Measurements from ENCODE around the gene FBXW4.

Gene FBXW4

GRCh38 chr10:101695404-101695890 lies 477 bp upstream of the FBXW4 start:
- DNase-seq = no peak

DNA sequence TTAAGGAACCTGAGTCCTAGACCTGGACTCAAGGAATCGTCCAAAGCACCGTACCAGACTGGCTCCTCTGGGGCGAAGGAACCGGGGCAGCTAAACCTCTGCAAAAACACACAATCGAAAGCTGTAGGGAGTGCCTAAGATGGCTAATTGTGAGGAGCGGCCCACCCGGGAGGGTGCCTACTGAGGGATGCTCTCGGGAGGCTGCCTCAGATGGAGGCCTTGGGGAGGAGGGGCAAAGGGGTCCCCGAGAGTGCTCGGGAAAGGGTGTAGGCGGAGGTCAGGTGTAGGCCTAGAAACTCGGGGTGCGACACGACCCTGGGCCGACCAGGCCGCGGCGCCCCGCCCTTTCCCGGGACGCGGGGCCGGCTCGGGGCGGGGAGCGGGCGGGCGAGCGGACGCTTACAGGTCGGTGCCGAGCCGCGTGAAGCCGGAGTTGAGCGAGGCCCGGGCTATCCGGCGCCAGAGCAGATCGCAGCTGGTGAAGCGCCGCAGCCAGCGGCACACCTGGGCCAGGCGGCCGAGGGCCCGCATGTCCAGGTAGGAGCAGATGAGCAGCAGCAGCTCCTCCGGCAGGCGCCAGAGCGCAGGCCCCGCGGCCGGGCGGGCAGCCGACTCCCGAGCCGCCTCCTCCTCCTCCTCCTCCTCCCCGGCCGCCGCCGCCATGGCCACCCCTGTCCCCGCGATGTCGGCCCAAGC lies 844 bp downstream of the FBXW4 start:
- DNase-seq = peak; percentile 67

GRCh38 chr10:101693651-101693977 lies 1.4 kb downstream of the FBXW4 start:
- DNase-seq = no peak

DNA sequence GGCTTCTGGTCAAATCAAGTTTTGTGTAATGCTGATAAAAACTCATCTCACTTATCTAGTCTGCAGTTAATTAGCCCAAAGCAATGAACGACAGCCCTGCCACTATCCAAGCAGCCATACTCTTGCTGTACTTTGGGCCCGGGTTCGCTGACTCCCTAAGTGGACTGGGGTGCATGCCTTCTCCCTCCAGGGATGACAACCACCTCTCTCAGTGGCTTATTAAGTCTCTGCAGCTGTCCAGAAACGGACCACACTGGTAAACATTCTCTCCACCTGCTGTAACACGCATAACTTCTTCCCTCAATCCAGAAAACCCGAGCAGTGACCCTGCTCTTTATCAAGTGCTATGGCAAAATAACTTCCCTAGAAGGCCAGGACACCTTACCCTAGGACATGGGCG lies 3.9 kb downstream of the FBXW4 start:
- DNase-seq = no peak

DNA sequence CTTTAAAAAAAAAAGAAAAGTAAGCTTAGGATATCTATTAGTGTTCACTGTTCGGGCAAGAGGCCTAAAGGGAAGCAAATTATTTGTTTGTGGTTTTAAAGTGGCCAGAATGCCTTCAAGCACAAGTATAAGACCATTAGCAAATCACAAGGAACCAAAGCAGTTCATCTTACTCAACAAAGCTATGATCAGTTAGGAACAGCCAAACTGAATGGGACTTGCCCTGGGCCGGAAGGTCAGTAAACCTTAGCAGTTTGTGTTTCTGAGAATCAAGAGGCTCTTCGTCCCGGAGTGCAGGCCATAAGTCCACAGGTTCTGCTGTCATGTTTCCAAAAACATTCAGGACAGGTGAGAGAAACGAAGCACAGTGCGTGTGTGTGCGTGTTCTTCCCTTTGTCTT lies 4.5 kb downstream of the FBXW4 start:
- DNase-seq = no peak

DNA sequence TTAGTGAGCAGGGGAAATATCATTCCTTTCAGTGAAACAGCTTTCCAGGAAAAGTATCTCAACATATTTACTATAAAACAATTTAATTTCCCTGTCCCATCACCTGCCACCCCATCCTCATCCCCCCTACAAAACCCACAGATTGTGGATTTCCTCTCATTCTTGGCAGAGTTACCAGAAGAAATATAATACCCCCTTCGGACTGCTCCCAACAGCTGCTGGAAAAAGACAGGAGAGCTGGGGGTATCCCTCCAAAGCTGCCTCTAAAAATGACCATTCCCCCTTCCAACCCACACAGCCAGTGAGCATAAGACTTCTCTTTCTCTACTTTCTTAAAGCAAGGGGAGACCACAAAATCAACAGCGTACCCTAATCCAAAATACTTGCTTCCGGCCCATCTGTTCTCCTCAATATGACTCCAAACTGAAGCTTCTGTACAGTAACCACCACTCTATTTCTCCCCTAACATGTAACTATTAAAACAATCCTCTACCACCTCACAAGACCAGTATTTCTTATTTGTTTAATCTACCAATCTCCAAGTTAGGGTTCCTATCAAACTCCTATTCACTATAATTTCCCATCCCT lies 7.8 kb downstream of the FBXW4 start:
- DNase-seq = no peak

- DNase-seq = no peak
These were observed 8.6 kb downstream of the FBXW4 start for GRCh38 chr10:101686133-101686925.

DNA sequence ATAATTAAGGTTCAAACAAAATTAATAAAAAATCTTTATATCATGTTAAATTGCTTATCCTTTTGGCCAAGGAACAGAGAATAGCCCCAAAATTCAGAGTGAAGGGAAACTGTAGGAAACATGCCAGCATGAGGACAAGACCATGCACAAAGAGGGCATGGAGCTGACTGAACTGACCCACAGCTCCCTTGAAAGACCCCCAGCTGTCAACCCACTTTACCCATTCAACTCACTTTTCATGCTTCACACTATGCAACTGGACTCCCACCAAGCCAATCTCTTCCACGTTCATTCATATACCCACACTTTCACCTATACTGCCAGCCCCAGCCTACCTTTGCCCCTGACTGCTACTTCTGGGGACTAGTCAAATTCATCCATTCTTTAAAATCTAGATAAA lies 10.2 kb downstream of the FBXW4 start:
- DNase-seq = no peak

GRCh38 chr10:101683276-101683675 lies 11.7 kb downstream of the FBXW4 start:
- DNase-seq = no peak

DNA sequence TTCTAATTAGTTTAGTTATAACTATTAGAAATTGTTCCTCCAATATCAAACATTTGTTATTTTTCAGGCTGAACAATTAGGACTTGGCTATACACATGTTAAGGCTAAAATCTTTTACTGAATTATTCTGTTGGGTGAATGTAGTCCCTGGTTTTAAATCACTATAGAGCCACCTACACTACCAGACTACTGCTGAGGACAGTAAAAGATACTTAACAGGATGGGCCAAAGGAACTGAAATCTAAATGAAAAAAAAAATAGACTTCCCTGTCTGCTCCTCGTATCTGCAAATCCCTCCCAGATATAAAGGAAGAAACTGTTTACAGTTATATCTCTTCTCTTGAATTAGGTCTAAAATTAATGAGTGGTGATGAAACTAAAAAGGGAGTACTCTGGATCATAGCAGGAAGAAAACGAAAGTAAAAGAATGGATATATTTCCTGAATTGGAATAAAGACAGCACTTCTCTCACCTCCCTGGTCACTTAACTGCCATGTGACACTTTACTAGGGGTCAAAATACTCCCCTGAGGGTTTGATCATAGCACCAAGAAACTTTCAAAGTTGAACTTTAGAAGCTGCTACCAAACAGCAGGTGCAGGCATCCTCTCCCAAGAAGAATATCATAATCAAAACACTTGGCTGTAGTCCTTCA lies 12.7 kb downstream of the FBXW4 start:
- no peak for DNase-seq

DNA sequence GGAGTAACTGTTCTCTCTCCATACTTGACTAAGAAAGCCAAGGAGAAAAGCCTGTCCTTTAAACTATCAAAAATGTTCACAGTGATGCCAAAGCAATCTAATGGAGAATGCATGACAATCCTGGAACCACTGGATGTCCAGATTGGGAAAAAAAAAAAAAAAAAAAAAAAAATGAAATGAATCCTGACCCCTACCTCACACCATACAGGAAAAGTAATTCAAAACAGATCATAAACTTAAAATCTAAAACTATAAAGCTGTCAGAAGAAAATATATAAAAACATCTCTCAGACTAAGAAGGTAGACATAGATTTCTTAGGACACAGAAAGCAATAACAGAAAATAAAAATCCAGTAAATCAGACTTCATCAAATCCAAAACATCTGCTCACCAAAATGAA lies 18.4 kb downstream of the FBXW4 start:
- DNase-seq = no peak

GRCh38 chr10:101675115-101675514 lies 19.9 kb downstream of the FBXW4 start:
- no peak for DNase-seq

DNA sequence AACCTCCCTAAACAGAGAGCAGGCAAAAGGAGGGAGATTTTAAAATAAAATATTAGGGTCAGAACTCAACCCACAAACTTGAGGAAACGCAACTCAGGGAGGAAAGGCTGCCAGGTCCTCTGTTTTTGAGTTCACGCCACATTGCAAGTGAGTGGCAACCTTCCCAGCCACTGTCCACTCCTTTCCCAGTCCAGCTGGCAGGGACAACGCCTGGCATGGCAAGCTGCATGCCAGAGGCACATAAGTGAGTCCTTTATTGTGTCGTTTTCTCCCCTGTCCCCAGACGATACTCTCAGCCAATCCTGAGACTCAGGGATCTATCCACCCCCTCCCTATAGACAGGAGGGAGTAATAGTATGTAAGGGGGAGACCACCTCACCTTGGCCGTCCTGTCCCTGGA lies 22.4 kb downstream of the FBXW4 start:
- DNase-seq = no peak

GRCh38 chr10:101671453-101671852 lies 23.5 kb downstream of the FBXW4 start:
- DNase-seq = no peak

DNA sequence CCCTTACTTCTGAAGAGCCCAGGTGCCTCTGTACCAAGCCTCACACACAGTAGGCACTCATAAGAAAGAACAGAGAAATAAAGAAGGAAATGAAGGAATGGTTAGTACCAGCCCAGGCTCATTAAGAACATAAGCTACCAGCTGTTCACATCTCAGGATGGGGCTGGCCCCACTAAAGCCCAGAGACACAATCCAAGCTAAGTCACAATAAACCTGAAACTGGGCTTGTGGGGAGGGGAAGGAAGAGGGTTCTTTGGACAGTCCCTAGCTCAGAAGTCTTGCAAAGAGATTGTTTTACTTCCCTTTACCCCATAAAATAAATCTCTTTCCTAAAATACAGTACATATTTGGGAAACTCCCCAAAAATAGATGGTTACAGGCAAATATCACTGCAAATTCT lies 24.3 kb downstream of the FBXW4 start:
- DNase-seq = no peak

GRCh38 chr10:101669181-101669580 lies 25.8 kb downstream of the FBXW4 start:
- DNase-seq = no peak

DNA sequence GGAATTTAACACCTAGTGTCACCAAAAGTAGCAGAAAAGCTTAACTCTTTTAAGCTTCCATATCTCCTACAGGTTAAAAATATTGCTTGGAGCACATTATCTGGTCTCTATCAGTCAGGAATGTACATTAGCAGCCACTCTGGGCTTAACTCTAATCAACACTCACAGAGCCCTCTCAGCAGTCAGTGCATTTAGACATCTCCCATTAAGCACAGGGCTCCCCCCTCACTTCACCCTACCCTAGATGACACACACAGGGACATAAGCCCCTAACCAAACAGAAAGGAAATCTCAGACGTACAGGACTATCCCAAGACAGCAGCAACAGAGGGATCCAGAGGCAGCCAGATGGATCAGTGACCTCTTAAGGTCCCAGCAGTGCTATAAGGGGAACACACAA lies 26.4 kb downstream of the FBXW4 start:
- no peak for DNase-seq

- DNase-seq = no peak
These were observed 28.9 kb downstream of the FBXW4 start for GRCh38 chr10:101666083-101666482.

DNA sequence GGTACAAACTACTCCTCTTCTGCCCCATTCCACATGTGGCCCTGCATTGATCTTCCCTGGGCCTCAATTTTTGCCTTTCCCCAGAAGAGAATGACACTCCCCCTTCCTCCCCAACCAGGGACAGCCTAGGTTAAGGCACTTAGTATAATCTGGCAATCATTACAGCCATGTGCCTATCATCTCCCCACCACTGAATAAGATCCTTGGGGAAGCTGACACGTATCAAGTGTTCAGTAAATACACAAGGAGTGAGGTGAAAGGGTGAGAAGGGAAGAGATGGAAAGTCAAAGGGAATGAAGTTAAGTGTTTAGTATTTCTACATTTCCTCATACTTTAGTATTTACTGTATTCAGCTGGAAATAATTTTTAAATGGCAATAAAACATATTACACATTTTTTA lies 31.9 kb downstream of the FBXW4 start:
- DNase-seq = no peak

GRCh38 chr10:101660256-101660655 lies 34.7 kb downstream of the FBXW4 start:
- no peak for DNase-seq

DNA sequence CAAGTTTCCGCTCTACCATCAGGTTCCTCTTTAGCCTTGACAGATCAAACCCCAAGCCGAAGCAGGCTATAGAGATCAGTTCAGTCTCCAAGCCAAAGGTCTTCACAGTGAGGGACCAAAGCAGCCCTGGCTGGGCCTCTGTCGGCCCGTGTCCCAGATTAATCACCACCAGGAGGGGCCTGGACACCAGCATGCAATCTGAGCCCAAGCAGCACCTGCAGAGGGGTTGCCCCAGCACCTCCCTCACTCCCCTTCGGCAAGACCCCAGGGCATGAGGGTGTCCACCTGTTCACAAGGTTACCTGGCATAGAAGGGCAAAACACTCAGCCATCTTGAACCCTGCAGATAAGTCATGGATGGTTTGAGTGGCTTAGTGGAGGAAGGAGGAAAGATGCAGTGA lies 36.0 kb downstream of the FBXW4 start:
- no peak for DNase-seq

DNA sequence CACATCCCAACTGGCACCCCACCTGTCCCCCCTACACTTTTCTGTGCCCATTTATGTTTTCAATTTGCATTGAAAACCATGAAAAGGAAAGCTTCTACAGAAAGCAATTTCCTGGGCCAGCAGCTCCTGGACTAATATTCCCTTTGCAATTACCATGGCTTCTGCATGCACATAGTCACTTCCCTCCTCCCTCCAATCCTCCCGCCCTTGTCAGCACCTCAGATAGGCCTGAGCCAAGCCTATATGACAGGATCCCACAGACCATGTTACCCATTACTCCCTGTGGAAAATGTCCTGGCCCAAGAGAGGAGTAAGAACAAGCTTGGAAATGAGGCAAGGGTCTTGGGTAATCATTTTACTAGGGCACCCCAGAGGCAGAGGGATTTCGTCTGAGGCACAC lies 38.1 kb downstream of the FBXW4 start:
- DNase-seq = no peak

DNA sequence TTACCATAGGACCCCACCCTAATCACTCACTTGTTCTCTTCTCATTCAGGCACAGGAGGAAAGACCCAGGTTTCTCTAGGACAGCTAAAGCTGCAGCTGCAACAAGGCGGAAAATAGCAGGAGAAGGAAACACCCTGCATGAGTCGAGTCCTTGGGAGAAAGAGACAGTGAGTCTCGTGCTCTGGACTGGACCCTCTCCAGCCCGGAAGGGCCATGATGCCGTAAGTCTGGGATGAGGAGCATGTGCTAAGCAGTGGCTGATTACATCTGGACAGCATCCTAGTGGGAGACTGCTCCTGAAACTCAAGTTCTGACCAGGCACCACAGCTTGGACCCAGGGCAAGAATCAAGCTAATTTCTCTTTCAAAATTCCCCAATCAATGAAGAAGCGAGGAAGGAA lies 39.4 kb downstream of the FBXW4 start:
- no peak for DNase-seq

DNA sequence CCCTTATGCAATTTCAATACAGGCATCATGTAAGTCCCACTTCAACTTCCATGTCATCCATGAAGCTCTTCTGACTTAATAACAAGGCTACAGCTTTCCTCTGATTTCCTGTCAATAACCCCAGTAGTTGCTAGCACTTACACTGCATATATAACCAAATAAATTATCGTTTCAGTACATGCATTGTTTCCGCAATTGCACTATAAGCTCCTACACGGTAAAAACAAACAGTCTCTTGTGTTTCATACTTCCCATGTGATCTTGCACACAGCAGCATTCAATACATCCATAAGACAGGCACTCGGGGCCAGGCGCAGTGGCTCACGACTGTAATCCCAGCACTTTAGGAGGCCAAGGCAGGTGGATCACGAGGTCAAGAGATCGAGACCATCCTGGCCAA lies 41.4 kb downstream of the FBXW4 start:
- no peak for DNase-seq

Measured in CD4-positive, alpha-beta T cell treated with Interleukin-6 for 4 hours (primary cell).